Neural cell (in vitro differentiated cells): Measurements from ENCODE around the gene SNUPN. TPM values are rescaled to one million over a fixed set of nuclear protein-coding genes. Genes with fewer than 3 reads are reported as not detected.

Experiments used
- H2AFZ ChIP-seq: fragments of 200-600, 300-800 bp; sonication (generic), shearing (Covaris generic); 2 replicates; pipeline ENCODE4 v1.6.0; 2014; ENCODE audit warnings: low read depth, mild to moderate bottlenecking, antibody characterized with exemption, low read length, moderate library complexity
- H3F3A ChIP-seq: fragments of 200-600 bp; shearing (Covaris generic); 2 replicates; pipeline ENCODE4 v1.6.1; 2016; ENCODE audit warnings: mild to moderate bottlenecking, moderate library complexity, mixed read lengths, antibody characterized with exemption, low read length; ENCODE audit not compliant: insufficient read depth, poor library complexity, severe bottlenecking
- H3K27ac ChIP-seq: fragments of 200-600, 300-800 bp; sonication (generic), shearing (Covaris generic); 2 replicates; pipeline ENCODE4 v1.5.1; 2014; ENCODE audit warnings: mild to moderate bottlenecking, low read length, moderate library complexity
- H3K27me3 ChIP-seq: fragments of 300-800, 200-600 bp; sonication (generic), shearing (Covaris generic); 2 replicates; pipeline ENCODE4 v1.6.0; 2014; ENCODE audit warnings: mild to moderate bottlenecking, low read depth, low read length, moderate library complexity; ENCODE audit not compliant: insufficient read depth
- H3K36me3 ChIP-seq: fragments of 300-800, 200-600 bp; sonication (generic), shearing (Covaris generic); 2 replicates; pipeline ENCODE4 v1.5.1; 2014; ENCODE audit warnings: mild to moderate bottlenecking, antibody characterized with exemption, low read length, moderate library complexity; ENCODE audit not compliant: insufficient read depth
- H3K4me2 ChIP-seq: fragments of 300-800, 200-600 bp; sonication (generic), shearing (Covaris generic); 2 replicates; pipeline ENCODE4 v1.6.0; 2014; ENCODE audit warnings: mild to moderate bottlenecking, low read length
- H3K4me3 ChIP-seq: fragments of 300-800, 200-600 bp; sonication (generic), shearing (Covaris generic); 2 replicates; pipeline ENCODE4 v1.5.1; 2014; ENCODE audit warnings: mild to moderate bottlenecking, low read length, moderate library complexity
- H3K79me2 ChIP-seq: fragments of 200-600 bp; shearing (Covaris generic); replicated peaks from 2 replicates; pipeline ENCODE4 v1.6.0; 2014; ENCODE audit warnings: mild to moderate bottlenecking, low read length, moderate library complexity; ENCODE audit not compliant: insufficient read depth
- H3K9ac ChIP-seq: fragments of 300-800, 200-600 bp; sonication (generic), shearing (Covaris generic); 2 replicates; pipeline ENCODE4 v1.6.1; 2016; ENCODE audit warnings: mild to moderate bottlenecking, low read length, mixed read lengths
- H3K9me2 ChIP-seq: fragments of 200-600 bp; shearing (Covaris generic); 2 replicates; pipeline ENCODE4 v1.6.1; 2016; ENCODE audit warnings: mild to moderate bottlenecking, low read length, mixed read lengths; ENCODE audit not compliant: insufficient read depth
- H3K9me3 ChIP-seq: fragments of 200-600, 300-800 bp; sonication (generic), shearing (Covaris generic); 2 replicates; pipeline ENCODE4 v1.6.1; 2016; ENCODE audit warnings: mild to moderate bottlenecking, mixed run types, low read length, moderate library complexity, mixed read lengths
- H4K20me1 ChIP-seq: fragments of 200-600 bp; shearing (Covaris generic); 2 replicates; pipeline ENCODE4 v1.6.1; 2016; ENCODE audit warnings: mild to moderate bottlenecking, mixed run types; ENCODE audit not compliant: insufficient read depth
- EP300 ChIP-seq: fragments of 450-650 bp; conservative IDR thresholded peaks from 2 replicates; pipeline ENCODE4 v1.6.1; 2014; ENCODE audit warnings: antibody characterized with exemption, mild to moderate bottlenecking, moderate library complexity; ENCODE audit not compliant: poor library complexity, severe bottlenecking
- EZH2 ChIP-seq: fragments of 200-600, 300-800 bp; shearing (Covaris generic), sonication (generic); IDR thresholded peaks from 2 replicates; pipeline ENCODE4 v1.6.1; 2014; ENCODE audit warnings: antibody characterized with exemption, low read length, borderline replicate concordance, mild to moderate bottlenecking; ENCODE audit not compliant: insufficient read depth, poor library complexity, severe bottlenecking
- MXI1 ChIP-seq: fragments of 450-650 bp; conservative IDR thresholded peaks from 2 replicates; pipeline ENCODE4 v1.6.1; 2014; ENCODE audit warnings: antibody characterized with exemption, mild to moderate bottlenecking; ENCODE audit not compliant: poor library complexity, severe bottlenecking
- POLR2AphosphoS5 ChIP-seq: IDR thresholded peaks from 2 replicates; pipeline ENCODE4 v1.6.1; 2012
- RAD21 ChIP-seq: fragments of 450-650 bp; conservative IDR thresholded peaks from 2 replicates; pipeline ENCODE4 v1.6.1; 2014; ENCODE audit warnings: antibody characterized with exemption, mild to moderate bottlenecking, moderate library complexity
- SMC3 ChIP-seq: fragments of 450-650 bp; conservative IDR thresholded peaks from 2 replicates; pipeline ENCODE4 v1.6.1; 2014; ENCODE audit warnings: antibody characterized with exemption, mild to moderate bottlenecking, moderate library complexity; ENCODE audit not compliant: poor library complexity
- TAF1 ChIP-seq: IDR thresholded peaks from 2 replicates; pipeline ENCODE4 v1.6.1; 2012; ENCODE audit warnings: low read depth
- polyA plus RNA-seq: library from polyadenylated mRNA; depleted of rRNA; stranded (reverse); fragments of >200 nt; gene quantifications from 2 replicates; pipeline ENCODE4 v1.2.3, GENCODE V29; 2014
- TF ChIP-seq, protein P1 (sequence below): fragments of 450-650 bp; IDR thresholded peaks from 2 replicates; pipeline ENCODE4 v1.5.1; 2014; ENCODE audit warnings: antibody characterized with exemption, mild to moderate bottlenecking, moderate library complexity; ENCODE audit not compliant: poor library complexity, severe bottlenecking
- TF ChIP-seq, protein P2 (sequence below): IDR thresholded peaks from 2 replicates; pipeline ENCODE4 v1.6.1; 2012; ENCODE audit warnings: borderline replicate concordance

SNUPN gene
- polyA plus RNA-seq, 1 donor from 2014 or later: 19.0 TPM

DNA sequence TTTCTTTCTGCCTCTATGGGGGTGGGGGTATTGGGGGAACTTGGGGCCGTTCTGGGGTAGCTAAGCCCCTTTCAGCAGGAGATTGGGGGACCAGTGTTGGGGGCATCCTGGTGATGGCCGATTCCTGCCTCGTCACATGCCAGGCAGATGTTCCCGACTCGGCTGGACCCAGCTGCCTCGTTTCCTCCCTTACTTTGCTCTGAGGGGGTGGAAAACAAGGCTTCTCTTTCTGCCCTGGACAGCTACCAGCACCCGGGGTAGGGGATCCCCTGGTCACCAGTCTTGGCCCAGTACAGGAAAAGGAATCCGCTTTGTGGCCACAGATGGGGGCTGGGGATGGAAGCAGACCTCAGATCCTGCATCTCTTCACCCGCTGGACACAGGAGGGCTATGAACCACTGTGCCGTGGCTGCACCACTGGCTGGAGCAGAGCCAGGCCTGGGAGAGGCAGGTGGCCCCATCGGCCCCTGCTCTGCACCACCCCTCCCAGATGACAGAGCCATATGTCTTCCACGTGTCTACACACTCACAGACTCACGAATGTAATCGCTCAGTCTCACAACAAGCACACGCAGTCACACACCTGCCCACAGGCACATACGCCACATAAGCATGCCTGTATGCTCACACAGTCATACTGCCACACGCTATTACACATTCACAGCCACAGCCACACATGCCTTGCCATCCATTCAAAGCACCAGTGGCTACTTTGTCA is 34.6 kb upstream of the SNUPN start:
- Histone ChIP-seq H3K27me3 (no peaks in the 10 kb centered on the region), H3K4me3 (no peak overlapping the region), H3K4me2 (no peak overlapping the region), H3K9me2 (no peaks in the 10 kb centered on the region), H2AFZ (no peak overlapping the region), H3K9me3 (no peaks in the 10 kb centered on the region), H3F3A (no peaks in the 10 kb centered on the region), H3K9ac (no peak overlapping the region), H4K20me1 (no peaks in the 10 kb centered on the region), H3K79me2 (no peaks in the 10 kb centered on the region), H3K36me3 (no peaks in the 10 kb centered on the region), H3K27ac (no peak overlapping the region)
- no peak for TF ChIP-seq EP300
- TF ChIP-seq POLR2AphosphoS5: no peak
- no peak for TF ChIP-seq EZH2
- TF ChIP-seq, protein P1, sequence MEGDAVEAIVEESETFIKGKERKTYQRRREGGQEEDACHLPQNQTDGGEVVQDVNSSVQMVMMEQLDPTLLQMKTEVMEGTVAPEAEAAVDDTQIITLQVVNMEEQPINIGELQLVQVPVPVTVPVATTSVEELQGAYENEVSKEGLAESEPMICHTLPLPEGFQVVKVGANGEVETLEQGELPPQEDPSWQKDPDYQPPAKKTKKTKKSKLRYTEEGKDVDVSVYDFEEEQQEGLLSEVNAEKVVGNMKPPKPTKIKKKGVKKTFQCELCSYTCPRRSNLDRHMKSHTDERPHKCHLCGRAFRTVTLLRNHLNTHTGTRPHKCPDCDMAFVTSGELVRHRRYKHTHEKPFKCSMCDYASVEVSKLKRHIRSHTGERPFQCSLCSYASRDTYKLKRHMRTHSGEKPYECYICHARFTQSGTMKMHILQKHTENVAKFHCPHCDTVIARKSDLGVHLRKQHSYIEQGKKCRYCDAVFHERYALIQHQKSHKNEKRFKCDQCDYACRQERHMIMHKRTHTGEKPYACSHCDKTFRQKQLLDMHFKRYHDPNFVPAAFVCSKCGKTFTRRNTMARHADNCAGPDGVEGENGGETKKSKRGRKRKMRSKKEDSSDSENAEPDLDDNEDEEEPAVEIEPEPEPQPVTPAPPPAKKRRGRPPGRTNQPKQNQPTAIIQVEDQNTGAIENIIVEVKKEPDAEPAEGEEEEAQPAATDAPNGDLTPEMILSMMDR: no peak
- no peak for TF ChIP-seq MXI1
- no peak for TF ChIP-seq RAD21
- no peak for TF ChIP-seq TAF1
- no peak for TF ChIP-seq SMC3
- TF ChIP-seq, protein P2, sequence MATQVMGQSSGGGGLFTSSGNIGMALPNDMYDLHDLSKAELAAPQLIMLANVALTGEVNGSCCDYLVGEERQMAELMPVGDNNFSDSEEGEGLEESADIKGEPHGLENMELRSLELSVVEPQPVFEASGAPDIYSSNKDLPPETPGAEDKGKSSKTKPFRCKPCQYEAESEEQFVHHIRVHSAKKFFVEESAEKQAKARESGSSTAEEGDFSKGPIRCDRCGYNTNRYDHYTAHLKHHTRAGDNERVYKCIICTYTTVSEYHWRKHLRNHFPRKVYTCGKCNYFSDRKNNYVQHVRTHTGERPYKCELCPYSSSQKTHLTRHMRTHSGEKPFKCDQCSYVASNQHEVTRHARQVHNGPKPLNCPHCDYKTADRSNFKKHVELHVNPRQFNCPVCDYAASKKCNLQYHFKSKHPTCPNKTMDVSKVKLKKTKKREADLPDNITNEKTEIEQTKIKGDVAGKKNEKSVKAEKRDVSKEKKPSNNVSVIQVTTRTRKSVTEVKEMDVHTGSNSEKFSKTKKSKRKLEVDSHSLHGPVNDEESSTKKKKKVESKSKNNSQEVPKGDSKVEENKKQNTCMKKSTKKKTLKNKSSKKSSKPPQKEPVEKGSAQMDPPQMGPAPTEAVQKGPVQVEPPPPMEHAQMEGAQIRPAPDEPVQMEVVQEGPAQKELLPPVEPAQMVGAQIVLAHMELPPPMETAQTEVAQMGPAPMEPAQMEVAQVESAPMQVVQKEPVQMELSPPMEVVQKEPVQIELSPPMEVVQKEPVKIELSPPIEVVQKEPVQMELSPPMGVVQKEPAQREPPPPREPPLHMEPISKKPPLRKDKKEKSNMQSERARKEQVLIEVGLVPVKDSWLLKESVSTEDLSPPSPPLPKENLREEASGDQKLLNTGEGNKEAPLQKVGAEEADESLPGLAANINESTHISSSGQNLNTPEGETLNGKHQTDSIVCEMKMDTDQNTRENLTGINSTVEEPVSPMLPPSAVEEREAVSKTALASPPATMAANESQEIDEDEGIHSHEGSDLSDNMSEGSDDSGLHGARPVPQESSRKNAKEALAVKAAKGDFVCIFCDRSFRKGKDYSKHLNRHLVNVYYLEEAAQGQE: no peak

DNA sequence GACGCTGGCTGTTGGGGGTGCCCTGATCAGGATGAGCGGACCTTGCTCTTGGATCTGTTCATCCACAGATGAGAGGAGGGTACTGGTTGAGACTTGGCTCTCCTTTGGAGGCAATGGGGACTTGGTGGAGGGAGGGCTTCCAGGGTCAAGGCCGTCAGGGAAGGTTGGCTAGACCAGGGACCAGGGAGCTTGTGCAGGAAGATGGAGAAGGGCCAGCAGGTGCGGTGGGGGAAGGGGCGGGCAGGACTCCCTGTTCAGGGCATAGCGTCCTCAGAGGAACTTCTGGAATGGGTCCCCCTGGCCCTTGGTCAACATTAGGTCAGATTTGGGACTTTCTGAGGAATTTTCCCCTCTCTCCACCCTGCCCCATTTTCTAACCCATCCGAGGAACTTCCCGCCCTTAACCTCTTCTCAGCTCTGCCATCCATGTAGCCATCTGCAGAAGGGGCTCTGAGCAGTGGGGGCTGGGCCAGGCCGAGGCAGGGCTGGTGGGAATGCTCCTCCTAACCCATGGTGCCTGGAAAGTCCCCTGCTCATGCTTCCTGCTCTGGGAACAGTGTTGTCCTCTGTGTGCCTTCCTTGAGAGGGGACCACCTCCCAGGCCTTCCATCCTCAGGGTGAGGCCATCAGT is 33.7 kb upstream of the SNUPN start:
- no peaks in the 10 kb centered on the region for H3K9me3 ChIP-seq
- no peaks in the 10 kb centered on the region for H3K36me3 ChIP-seq
- H2AFZ ChIP-seq: no peak overlapping the region
- no peaks in the 10 kb centered on the region for H3K27me3 ChIP-seq
- no peak overlapping the region for H3K4me3 ChIP-seq
- H3K4me2 ChIP-seq: no peak overlapping the region
- no peaks in the 10 kb centered on the region for H3F3A ChIP-seq
- no peaks in the 10 kb centered on the region for H3K79me2 ChIP-seq
- no peaks in the 10 kb centered on the region for H3K9me2 ChIP-seq
- H4K20me1 ChIP-seq: no peaks in the 10 kb centered on the region
- H3K9ac ChIP-seq: no peak overlapping the region
- no peak overlapping the region for H3K27ac ChIP-seq
- TF ChIP-seq RAD21 (no peak), SMC3 (no peak), POLR2AphosphoS5 (no peak), MXI1 (no peak), TAF1 (no peak), EZH2 (no peak), EP300 (no peak)
- TF ChIP-seq, protein P1: no peak
- TF ChIP-seq, protein P2: no peak
